ENCODE data around the gene RGL4.
"Not testable (repeated sequence)": the region's sequence is repeated elsewhere in the genome, so short reads cannot be mapped to it uniquely, and the experiment has no call there.

DNA sequence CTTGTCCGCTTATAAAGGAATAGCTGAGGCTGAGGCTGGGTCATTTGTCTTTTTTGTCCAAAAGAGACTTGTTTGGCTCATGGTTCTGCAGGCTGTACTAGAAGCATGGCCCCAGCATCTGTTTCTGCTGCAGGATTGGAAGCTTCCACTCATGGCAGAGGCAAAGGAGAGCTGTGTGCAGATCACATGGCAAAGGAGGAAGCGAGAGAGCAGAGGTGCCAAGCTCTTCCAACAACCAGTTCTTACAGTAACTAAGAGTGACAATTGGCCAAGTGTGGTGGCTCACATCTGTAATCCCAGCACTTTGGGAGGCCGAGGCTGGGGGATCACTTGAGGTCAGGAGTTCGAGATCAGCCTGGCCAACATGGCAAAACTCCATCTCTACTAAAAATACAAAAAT lies 37.3 kb downstream of the RGL4 start:
- TF ChIP-seq ETS1 (IDR thresholded peaks at IDR 0.05); REST (IDR thresholded peaks at IDR 0.05; ENCODE audit: unreplicated experiment); EZH2phosphoT487 (IDR thresholded peaks at IDR 0.05; ENCODE audit: unreplicated experiment); POLR2AphosphoS5 (IDR thresholded peaks at IDR 0.05; ENCODE audit: low read depth); EZH2 (IDR thresholded peaks at IDR 0.05; ENCODE audit: low read depth, unreplicated experiment); CREB1 (CRISPR knock-in tag; IDR thresholded peaks at IDR 0.05; ENCODE audit: low read depth); STAT1 (IDR thresholded peaks at IDR 0.05; ENCODE audit: unreplicated experiment); ZNF331 (CRISPR knock-in tag; IDR thresholded peaks at IDR 0.05; ENCODE audit: low read depth): not testable (repeated sequence)
- TF ChIP-seq, protein P1, sequence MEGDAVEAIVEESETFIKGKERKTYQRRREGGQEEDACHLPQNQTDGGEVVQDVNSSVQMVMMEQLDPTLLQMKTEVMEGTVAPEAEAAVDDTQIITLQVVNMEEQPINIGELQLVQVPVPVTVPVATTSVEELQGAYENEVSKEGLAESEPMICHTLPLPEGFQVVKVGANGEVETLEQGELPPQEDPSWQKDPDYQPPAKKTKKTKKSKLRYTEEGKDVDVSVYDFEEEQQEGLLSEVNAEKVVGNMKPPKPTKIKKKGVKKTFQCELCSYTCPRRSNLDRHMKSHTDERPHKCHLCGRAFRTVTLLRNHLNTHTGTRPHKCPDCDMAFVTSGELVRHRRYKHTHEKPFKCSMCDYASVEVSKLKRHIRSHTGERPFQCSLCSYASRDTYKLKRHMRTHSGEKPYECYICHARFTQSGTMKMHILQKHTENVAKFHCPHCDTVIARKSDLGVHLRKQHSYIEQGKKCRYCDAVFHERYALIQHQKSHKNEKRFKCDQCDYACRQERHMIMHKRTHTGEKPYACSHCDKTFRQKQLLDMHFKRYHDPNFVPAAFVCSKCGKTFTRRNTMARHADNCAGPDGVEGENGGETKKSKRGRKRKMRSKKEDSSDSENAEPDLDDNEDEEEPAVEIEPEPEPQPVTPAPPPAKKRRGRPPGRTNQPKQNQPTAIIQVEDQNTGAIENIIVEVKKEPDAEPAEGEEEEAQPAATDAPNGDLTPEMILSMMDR (conservative IDR thresholded peaks at IDR 0.05; ENCODE audit: low read depth in 2 of 2): not testable (repeated sequence)

Measured in GM23338 (cell line).